ENCODE measurements around the gene FKTN. TPM values are rescaled to one million over a fixed set of nuclear protein-coding genes. Genes with fewer than 3 reads are reported as not detected.

Gene FKTN
- total RNA-seq, 1 experiment from 2014 or later, result 17.3 TPM

DNA sequence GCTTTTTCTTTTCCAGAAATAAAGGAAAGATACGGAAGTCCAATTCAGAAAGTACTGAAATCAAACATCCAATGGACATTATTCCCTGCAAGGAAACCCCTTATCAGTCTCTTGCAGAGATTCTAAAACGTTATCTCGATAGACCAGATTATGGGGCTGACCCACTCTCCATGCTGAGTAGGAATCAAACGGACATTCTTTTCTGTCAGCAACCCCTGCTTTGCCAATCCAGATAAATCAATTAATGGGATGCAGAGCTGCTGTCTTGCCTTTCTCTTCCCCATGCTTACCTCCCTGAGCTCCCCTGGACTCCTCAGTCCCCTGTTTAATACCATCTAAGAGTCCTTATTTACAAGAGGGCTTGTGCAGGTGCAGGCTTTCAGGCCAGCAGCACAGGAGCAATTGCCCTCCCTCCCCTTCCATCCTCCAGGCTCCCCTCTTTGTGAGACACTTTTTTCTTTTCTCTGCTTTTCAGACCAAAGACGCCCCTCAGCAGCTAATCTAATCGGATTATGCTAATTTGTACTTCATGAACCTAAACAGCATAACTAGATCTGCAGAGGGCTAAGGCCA lies 118.5 kb downstream of the FKTN start:
- Histone ChIP-seq H3K9me3 (ENCODE audit: control insufficient read depth in 1 of 2, insufficient read depth in 1 of 2, low read depth in 1 of 2, low read length in 2 of 2) (no peaks in the 10 kb centered on the region), H3K27me3 (ENCODE audit: insufficient read depth, low read length) (no peaks in the 10 kb centered on the region), H3K79me2 (ENCODE audit: insufficient read depth, low read length) (no peaks in the 10 kb centered on the region), H3K4me1 (ENCODE audit: control insufficient read depth in 1 of 2, insufficient read depth in 2 of 2, low read length in 2 of 2) (no peaks in the 10 kb centered on the region), H3K27ac (ENCODE audit: low read depth, low read length) (no peak overlapping the region), H3K4me3 (replicated peaks in 1 of 2; ENCODE audit: low read depth in 1 of 2, low read length in 2 of 2) (no peak overlapping the region), H2AFZ (ENCODE audit: low read depth, low read length, poor library complexity, severe bottlenecking) (no peak overlapping the region), H3K9me2 (ENCODE audit: insufficient read depth) (no peaks in the 10 kb centered on the region; the same call in 1 of the 2 replicates), H4K20me1 (ENCODE audit: insufficient read depth) (no peaks in the 10 kb centered on the region), H3K9ac (ENCODE audit: low read length) (no peak overlapping the region), H3K4me2 (ENCODE audit: low read length) (no peak overlapping the region), H3K36me3 (ENCODE audit: control insufficient read depth in 1 of 2, insufficient read depth in 2 of 2, low read length in 2 of 2) (no peaks in the 10 kb centered on the region)
- CTCF ChIA-PET, result no interaction called here
- no TSS peak for BruUV-seq (replicated peaks)
- ATAC-seq (no peak), DNase-seq (ENCODE audit: low read depth, low spot score) (no peak)
- TF ChIP-seq, protein P1, sequence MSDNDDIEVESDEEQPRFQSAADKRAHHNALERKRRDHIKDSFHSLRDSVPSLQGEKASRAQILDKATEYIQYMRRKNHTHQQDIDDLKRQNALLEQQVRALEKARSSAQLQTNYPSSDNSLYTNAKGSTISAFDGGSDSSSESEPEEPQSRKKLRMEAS (IDR thresholded peaks at IDR 0.05), result no peak
- TF ChIP-seq ZFX (IDR thresholded peaks at IDR 0.05), result no peak
- no peak for TF ChIP-seq POLR2A (IDR thresholded peaks at IDR 0.05; ENCODE audit: borderline replicate concordance, extremely low read depth, insufficient read depth, insufficient read length)
- TF ChIP-seq SIN3A (IDR thresholded peaks at IDR 0.05; ENCODE audit: low read depth), result no peak
- no peak for TF ChIP-seq EZH2phosphoT487 (IDR thresholded peaks at IDR 0.05; ENCODE audit: borderline replicate concordance)
- TF ChIP-seq, protein P2, sequence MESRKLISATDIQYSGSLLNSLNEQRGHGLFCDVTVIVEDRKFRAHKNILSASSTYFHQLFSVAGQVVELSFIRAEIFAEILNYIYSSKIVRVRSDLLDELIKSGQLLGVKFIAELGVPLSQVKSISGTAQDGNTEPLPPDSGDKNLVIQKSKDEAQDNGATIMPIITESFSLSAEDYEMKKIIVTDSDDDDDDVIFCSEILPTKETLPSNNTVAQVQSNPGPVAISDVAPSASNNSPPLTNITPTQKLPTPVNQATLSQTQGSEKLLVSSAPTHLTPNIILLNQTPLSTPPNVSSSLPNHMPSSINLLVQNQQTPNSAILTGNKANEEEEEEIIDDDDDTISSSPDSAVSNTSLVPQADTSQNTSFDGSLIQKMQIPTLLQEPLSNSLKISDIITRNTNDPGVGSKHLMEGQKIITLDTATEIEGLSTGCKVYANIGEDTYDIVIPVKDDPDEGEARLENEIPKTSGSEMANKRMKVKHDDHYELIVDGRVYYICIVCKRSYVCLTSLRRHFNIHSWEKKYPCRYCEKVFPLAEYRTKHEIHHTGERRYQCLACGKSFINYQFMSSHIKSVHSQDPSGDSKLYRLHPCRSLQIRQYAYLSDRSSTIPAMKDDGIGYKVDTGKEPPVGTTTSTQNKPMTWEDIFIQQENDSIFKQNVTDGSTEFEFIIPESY (IDR thresholded peaks at IDR 0.05; ENCODE audit: extremely low read depth, insufficient replicate concordance, low read length), result no peak
- TF ChIP-seq, protein P3, sequence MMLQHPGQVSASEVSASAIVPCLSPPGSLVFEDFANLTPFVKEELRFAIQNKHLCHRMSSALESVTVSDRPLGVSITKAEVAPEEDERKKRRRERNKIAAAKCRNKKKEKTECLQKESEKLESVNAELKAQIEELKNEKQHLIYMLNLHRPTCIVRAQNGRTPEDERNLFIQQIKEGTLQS (IDR thresholded peaks at IDR 0.05), result no peak
- no peak for TF ChIP-seq POLR2AphosphoS5 (IDR thresholded peaks at IDR 0.05; ENCODE audit: low read depth, low read length)
- no peak for TF ChIP-seq EZH2 (IDR thresholded peaks at IDR 0.05)
- TF ChIP-seq, protein P4, sequence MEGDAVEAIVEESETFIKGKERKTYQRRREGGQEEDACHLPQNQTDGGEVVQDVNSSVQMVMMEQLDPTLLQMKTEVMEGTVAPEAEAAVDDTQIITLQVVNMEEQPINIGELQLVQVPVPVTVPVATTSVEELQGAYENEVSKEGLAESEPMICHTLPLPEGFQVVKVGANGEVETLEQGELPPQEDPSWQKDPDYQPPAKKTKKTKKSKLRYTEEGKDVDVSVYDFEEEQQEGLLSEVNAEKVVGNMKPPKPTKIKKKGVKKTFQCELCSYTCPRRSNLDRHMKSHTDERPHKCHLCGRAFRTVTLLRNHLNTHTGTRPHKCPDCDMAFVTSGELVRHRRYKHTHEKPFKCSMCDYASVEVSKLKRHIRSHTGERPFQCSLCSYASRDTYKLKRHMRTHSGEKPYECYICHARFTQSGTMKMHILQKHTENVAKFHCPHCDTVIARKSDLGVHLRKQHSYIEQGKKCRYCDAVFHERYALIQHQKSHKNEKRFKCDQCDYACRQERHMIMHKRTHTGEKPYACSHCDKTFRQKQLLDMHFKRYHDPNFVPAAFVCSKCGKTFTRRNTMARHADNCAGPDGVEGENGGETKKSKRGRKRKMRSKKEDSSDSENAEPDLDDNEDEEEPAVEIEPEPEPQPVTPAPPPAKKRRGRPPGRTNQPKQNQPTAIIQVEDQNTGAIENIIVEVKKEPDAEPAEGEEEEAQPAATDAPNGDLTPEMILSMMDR (IDR thresholded peaks at IDR 0.05 in 2 of 3, conservative IDR thresholded peaks at IDR 0.05 in 1 of 3; ENCODE audit: borderline replicate concordance in 1 of 3, insufficient read depth in 1 of 3, low read depth in 2 of 3, low read length in 2 of 3), result no peak
- no peak for TF ChIP-seq EGR1 (IDR thresholded peaks at IDR 0.05; ENCODE audit: low read depth)
- no peak for TF ChIP-seq SRF (IDR thresholded peaks at IDR 0.05; ENCODE audit: low read depth)
- RAD21 ChIA-PET (ENCODE audit: low non-redundant PET in 1 of 2, low total read pairs in 2 of 2, uncharacterized antibody in 2 of 2, unreplicated experiment in 2 of 2), result no interaction called here
- POLR2A ChIA-PET, result no interaction called here
- intact Hi-C loops (cut with micrococcal nuclease), result no loop called here
